ENCODE data around the gene STK11.

GRCh38 chr19:1271528-1272422 is 66.2 kb downstream of the STK11 start:
- TF ChIP-seq CTCF (IDR thresholded peaks at IDR 0.05; ENCODE audit: low read length) = no peak
- no peak for TF ChIP-seq EZH2 (optimal IDR thresholded peaks at IDR 0.05; ENCODE audit: low read depth, low read length)

All from MM.1S (cell line).